ENCODE results near the gene PLCH1. TPM values are rescaled to one million over a fixed set of nuclear protein-coding genes. Genes with fewer than 3 reads are reported as not detected.
A peak's percentile ranks its signal among the peaks of the same experiment; 100 is the strongest.

The PLCH1 gene
- total RNA-seq, 4 donors from 2014 or later, result 0.29 to 12.0 (median 0.58) TPM

DNA sequence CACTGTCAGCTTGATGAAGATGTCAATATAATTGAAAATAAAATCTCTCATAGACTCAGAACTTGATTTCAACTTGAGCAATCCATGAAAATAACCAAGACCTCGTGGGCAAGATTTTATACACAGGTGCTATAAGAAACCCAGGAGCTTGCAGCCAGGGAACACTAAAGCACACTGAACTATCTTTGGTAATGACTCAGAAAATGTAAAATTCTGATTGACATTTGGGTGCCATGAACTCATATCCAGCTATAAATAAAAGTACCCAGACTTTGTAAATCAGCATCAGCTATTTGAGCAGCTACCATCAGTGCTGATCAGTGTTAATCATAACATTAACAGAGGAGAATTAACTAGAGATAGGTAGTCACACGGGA, 61.5 kb downstream of the PLCH1 start:
- intact Hi-C loops (cut with DNase I; ENCODE audit: low total_unique reads), result no loop called here
- Histone ChIP-seq H3K9me3 (no peaks in the 10 kb centered on the region), H3K27ac (no peak overlapping the region), H3K27me3 (no peaks in the 10 kb centered on the region), H3K36me3 (no peaks in the 10 kb centered on the region), H3K4me3 (no peak overlapping the region), H3K4me1 (no peaks in the 10 kb centered on the region)
- no peak for TF ChIP-seq POLR2A (IDR thresholded peaks at IDR 0.05)
- TF ChIP-seq, protein P1, sequence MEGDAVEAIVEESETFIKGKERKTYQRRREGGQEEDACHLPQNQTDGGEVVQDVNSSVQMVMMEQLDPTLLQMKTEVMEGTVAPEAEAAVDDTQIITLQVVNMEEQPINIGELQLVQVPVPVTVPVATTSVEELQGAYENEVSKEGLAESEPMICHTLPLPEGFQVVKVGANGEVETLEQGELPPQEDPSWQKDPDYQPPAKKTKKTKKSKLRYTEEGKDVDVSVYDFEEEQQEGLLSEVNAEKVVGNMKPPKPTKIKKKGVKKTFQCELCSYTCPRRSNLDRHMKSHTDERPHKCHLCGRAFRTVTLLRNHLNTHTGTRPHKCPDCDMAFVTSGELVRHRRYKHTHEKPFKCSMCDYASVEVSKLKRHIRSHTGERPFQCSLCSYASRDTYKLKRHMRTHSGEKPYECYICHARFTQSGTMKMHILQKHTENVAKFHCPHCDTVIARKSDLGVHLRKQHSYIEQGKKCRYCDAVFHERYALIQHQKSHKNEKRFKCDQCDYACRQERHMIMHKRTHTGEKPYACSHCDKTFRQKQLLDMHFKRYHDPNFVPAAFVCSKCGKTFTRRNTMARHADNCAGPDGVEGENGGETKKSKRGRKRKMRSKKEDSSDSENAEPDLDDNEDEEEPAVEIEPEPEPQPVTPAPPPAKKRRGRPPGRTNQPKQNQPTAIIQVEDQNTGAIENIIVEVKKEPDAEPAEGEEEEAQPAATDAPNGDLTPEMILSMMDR (IDR thresholded peaks at IDR 0.05), result no peak
- no peak for DNase-seq

GRCh38 chr3:155682426-155683343, 62.2 kb downstream of the PLCH1 start:
- no peaks in the 10 kb centered on the region for H3K27me3 ChIP-seq
- no peaks in the 10 kb centered on the region for H3K4me1 ChIP-seq
- H3K36me3 ChIP-seq, result no peaks in the 10 kb centered on the region
- H3K4me3 ChIP-seq, result no peak overlapping the region
- intact Hi-C loops (cut with DNase I; ENCODE audit: low total_unique reads), result no loop called here
- TF ChIP-seq, protein P1 (IDR thresholded peaks at IDR 0.05), result no peak
- no peak for TF ChIP-seq POLR2A (IDR thresholded peaks at IDR 0.05)
- no peak overlapping the region for H3K27ac ChIP-seq
- H3K9me3 ChIP-seq, result no peaks in the 10 kb centered on the region
- DNase-seq, result no peak

- H3K36me3 ChIP-seq, result no peaks in the 10 kb centered on the region
- H3K4me3 ChIP-seq, result peak overlapping the region in 1 of 2 donors; percentile 8
- intact Hi-C loops (cut with DNase I; ENCODE audit: low total_unique reads), result no loop called here
- peak in 1 of 2 donors; percentile 14 for DNase-seq
- H3K4me1 ChIP-seq, result no peaks in the 10 kb centered on the region
- H3K27ac ChIP-seq, result no peak overlapping the region
- TF ChIP-seq POLR2A (IDR thresholded peaks at IDR 0.05), result no peak
- TF ChIP-seq, protein P1 (IDR thresholded peaks at IDR 0.05), result no peak
- H3K27me3 ChIP-seq, result no peaks in the 10 kb centered on the region
- no peaks in the 10 kb centered on the region for H3K9me3 ChIP-seq
These were observed 68.5 kb downstream of the PLCH1 start for GRCh38 chr3:155676252-155676981.

- Histone ChIP-seq H3K27me3 (no peaks in the 10 kb centered on the region), H3K27ac (no peak overlapping the region), H3K36me3 (no peaks in the 10 kb centered on the region), H3K4me3 (no peak overlapping the region), H3K4me1 (no peaks in the 10 kb centered on the region), H3K9me3 (no peaks in the 10 kb centered on the region)
- intact Hi-C loops (cut with DNase I; ENCODE audit: low total_unique reads), result no loop called here
- TF ChIP-seq, protein P1 (IDR thresholded peaks at IDR 0.05), result no peak
- TF ChIP-seq POLR2A (IDR thresholded peaks at IDR 0.05), result no peak
- DNase-seq, result no peak
These were observed 69.8 kb downstream of the PLCH1 start for GRCh38 chr3:155675094-155675493.

GRCh38 chr3:155673421-155673820, 71.5 kb downstream of the PLCH1 start:
- TF ChIP-seq POLR2A (IDR thresholded peaks at IDR 0.05), result no peak
- TF ChIP-seq, protein P1 (IDR thresholded peaks at IDR 0.05), result no peak
- intact Hi-C loops (cut with DNase I; ENCODE audit: low total_unique reads), result no loop called here
- H3K36me3 ChIP-seq, result no peaks in the 10 kb centered on the region
- no peaks in the 10 kb centered on the region for H3K4me1 ChIP-seq
- H3K27me3 ChIP-seq, result no peaks in the 10 kb centered on the region
- no peak for DNase-seq
- H3K27ac ChIP-seq, result no peak overlapping the region
- H3K9me3 ChIP-seq, result no peaks in the 10 kb centered on the region
- H3K4me3 ChIP-seq, result no peak overlapping the region

Data from uterus (tissue), 4 donors.